HCT116 (cell line): ENCODE data around the gene TICAM1.
"Not testable (repeated sequence)": the region's sequence is repeated elsewhere in the genome, so short reads cannot be mapped to it uniquely, and the experiment has no call there.

Experiments
- ATF3 ChIP-seq: IDR thresholded peaks from 2 replicates; pipeline ENCODE4 v1.6.1; 2012
- CEBPB ChIP-seq: IDR thresholded peaks from 2 replicates; pipeline ENCODE4 v1.6.1; 2012; ENCODE audit warnings: low read depth
- CTCF ChIP-seq, 3 experiments: fragments of 200-600 bp in 1 of 3; sonication (generic) in 1 of 3; IDR thresholded peaks in 2 of 3; conservative IDR thresholded peaks in 1 of 3; 2 replicates each; pipeline ENCODE4 v1.5.1; 2012 to 2017; ENCODE audit warnings: low read depth in 2 of 3, low read length in 2 of 3, antibody characterized with exemption in 1 of 3, borderline replicate concordance in 1 of 3, control low read depth in 1 of 3, mild to moderate bottlenecking in 1 of 3, mixed read lengths in 1 of 3, mixed run types in 1 of 3, moderate library complexity in 1 of 3; ENCODE audit not compliant: insufficient read depth in 1 of 3
- EZH2 ChIP-seq: fragments of 200-600 bp; sonication (generic); IDR thresholded peaks from 2 replicates; pipeline ENCODE4 v1.6.1; 2017; ENCODE audit warnings: antibody characterized with exemption, mixed run types
- POLR2A ChIP-seq: IDR thresholded peaks from 2 replicates; pipeline ENCODE4 v1.7.0; 2011; ENCODE audit warnings: borderline replicate concordance; ENCODE audit not compliant: insufficient read depth, insufficient read length; ENCODE audit errors: extremely low read depth
- POLR2AphosphoS5 ChIP-seq: IDR thresholded peaks from 2 replicates; pipeline ENCODE4 v1.6.1; 2011; ENCODE audit warnings: mild to moderate bottlenecking, low read depth, low read length, moderate library complexity
- RAD21 ChIP-seq: IDR thresholded peaks from 2 replicates; pipeline ENCODE4 v1.6.1; 2012; ENCODE audit warnings: low read depth, mild to moderate bottlenecking
- REST ChIP-seq: IDR thresholded peaks from 2 replicates; pipeline ENCODE4 v1.6.1; 2012; ENCODE audit warnings: low read depth
- SIN3A ChIP-seq: IDR thresholded peaks from 2 replicates; pipeline ENCODE4 v1.6.1; 2012; ENCODE audit warnings: low read depth
- YY1 ChIP-seq: IDR thresholded peaks from 2 replicates; pipeline ENCODE4 v1.6.1; 2011; ENCODE audit warnings: low read length, low read depth, moderate library complexity, mild to moderate bottlenecking; ENCODE audit not compliant: insufficient replicate concordance; ENCODE audit errors: extremely low read depth
- ZBTB33 ChIP-seq: IDR thresholded peaks from 2 replicates; pipeline ENCODE4 v1.6.1; 2011; ENCODE audit warnings: mild to moderate bottlenecking, low read length, moderate library complexity; ENCODE audit not compliant: insufficient replicate concordance; ENCODE audit errors: extremely low read depth

GRCh38 chr19:4853506-4853905, 22.0 kb upstream of the TICAM1 start:
- not testable (repeated sequence) for TF ChIP-seq POLR2A; CEBPB; CTCF (IDR thresholded peaks at IDR 0.05 in 2 of 3, conservative IDR thresholded peaks at IDR 0.05 in 1 of 3; ENCODE audit: borderline replicate concordance in 1 of 3, insufficient read depth in 1 of 3, low read depth in 2 of 3, low read length in 2 of 3); EZH2; SIN3A; ATF3; RAD21; POLR2AphosphoS5; REST; ZBTB33; YY1
